GM18511 (cell line): ENCODE measurements around the gene U2AF2.

Experiments used
- ATAC-seq: cut with Tn5 transposase; IDR thresholded peaks from one replicate; pipeline ENCODE4 v1.9.1; 2021; ENCODE audit warnings: mild to moderate bottlenecking, moderate library complexity; ENCODE audit not compliant: unreplicated experiment

U2AF2 gene

GRCh38 chr19:55673465-55673864 is 18.6 kb downstream of the U2AF2 start:
- no peak for ATAC-seq

- no peak for ATAC-seq
These were observed 19.1 kb downstream of the U2AF2 start for GRCh38 chr19:55673889-55674288.

GRCh38 chr19:55674459-55674840 is 19.6 kb downstream of the U2AF2 start:
- no peak for ATAC-seq

GRCh38 chr19:55674841-55675660 is 20.2 kb downstream of the U2AF2 start, which contains the start of gene EPN1:
Gene EPN1 (plus strand): TSS chr19:55675226. CDS start chr19:55678628, 3,402 bp downstream.
- peak; percentile 64 for ATAC-seq

- ATAC-seq = no peak
These were observed 21.0 kb downstream of the U2AF2 start for GRCh38 chr19:55675661-55676354.

- ATAC-seq = no peak
These were observed 21.5 kb downstream of the U2AF2 start for GRCh38 chr19:55676383-55676782.

GRCh38 chr19:55676889-55677505 is 22.2 kb downstream of the U2AF2 start:
- no peak for ATAC-seq

GRCh38 chr19:55677572-55678028 is 22.8 kb downstream of the U2AF2 start:
- no peak for ATAC-seq

GRCh38 chr19:55678121-55678671 is 23.4 kb downstream of the U2AF2 start:
- ATAC-seq = peak; percentile 78

- no peak for ATAC-seq
These were observed 24.8 kb downstream of the U2AF2 start for GRCh38 chr19:55679343-55680257.

GRCh38 chr19:55680339-55681130 is 25.7 kb downstream of the U2AF2 start:
- no peak for ATAC-seq

- ATAC-seq = no peak
These were observed 26.6 kb downstream of the U2AF2 start for GRCh38 chr19:55681131-55682092.

GRCh38 chr19:55683449-55684261 is 28.8 kb downstream of the U2AF2 start:
- ATAC-seq = no peak

- ATAC-seq = no peak
These were observed 30.3 kb downstream of the U2AF2 start for GRCh38 chr19:55684946-55685681.

GRCh38 chr19:55685776-55686175 is 30.9 kb downstream of the U2AF2 start:
- no peak for ATAC-seq

GRCh38 chr19:55686311-55687050 is 31.6 kb downstream of the U2AF2 start:
- no peak for ATAC-seq
